ENCODE measurements around the gene VCP. TPM values are rescaled to one million over a fixed set of nuclear protein-coding genes. Genes with fewer than 3 reads are reported as not detected.

VCP gene
- total RNA-seq, 1 experiment from 2014 or later, result 170 TPM

DNA sequence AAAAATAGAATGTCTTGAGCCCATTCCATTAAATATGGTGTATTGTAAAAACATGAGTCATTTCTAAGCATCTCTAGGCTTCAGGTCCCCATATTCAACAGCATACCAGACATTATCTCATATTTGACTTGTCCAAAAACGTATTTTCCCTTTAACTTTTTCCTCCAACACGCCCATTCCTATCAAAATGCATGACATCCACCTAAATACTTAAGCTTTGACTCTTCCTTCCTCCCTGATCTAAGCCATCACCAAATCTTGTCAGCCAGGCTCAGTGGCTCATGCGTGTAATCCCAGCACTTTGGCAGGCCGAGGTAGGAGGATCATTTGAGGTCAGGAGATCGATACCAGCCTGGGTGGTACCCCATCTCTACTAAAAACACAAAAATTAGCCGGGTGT is 23.9 kb downstream of the VCP start:
- Histone ChIP-seq H3K4me3 (replicated peaks in 1 of 2; ENCODE audit: low read depth in 1 of 2, low read length in 2 of 2) (no peak overlapping the region), H3K9me3 (ENCODE audit: control insufficient read depth in 1 of 2, insufficient read depth in 1 of 2, low read depth in 1 of 2, low read length in 2 of 2) (no peaks in the 10 kb centered on the region), H3K9ac (ENCODE audit: low read length) (no peak overlapping the region), H3K79me2 (ENCODE audit: insufficient read depth, low read length) (no peaks in the 10 kb centered on the region), H3K27me3 (ENCODE audit: insufficient read depth, low read length) (no peaks in the 10 kb centered on the region), H4K20me1 (ENCODE audit: insufficient read depth) (no peaks in the 10 kb centered on the region), H3K4me2 (ENCODE audit: low read length) (no peak overlapping the region), H2AFZ (ENCODE audit: low read depth, low read length, poor library complexity, severe bottlenecking) (no peak overlapping the region), H3K9me2 (ENCODE audit: insufficient read depth) (no peaks in the 10 kb centered on the region), H3K36me3 (ENCODE audit: control insufficient read depth in 1 of 2, insufficient read depth in 2 of 2, low read length in 2 of 2) (no peaks in the 10 kb centered on the region; a peak in 1 of 4 replicates), H3K4me1 (ENCODE audit: control insufficient read depth in 1 of 2, insufficient read depth in 2 of 2, low read length in 2 of 2) (no peaks in the 10 kb centered on the region), H3K27ac (ENCODE audit: low read depth, low read length) (no peak overlapping the region)
- ChIA-PET CTCF (no interaction called here), POLR2A (no interaction called here), RAD21 (ENCODE audit: low non-redundant PET in 1 of 2, low total read pairs in 2 of 2, uncharacterized antibody in 2 of 2, unreplicated experiment in 2 of 2) (no interaction called here)
- ATAC-seq (no peak), DNase-seq (ENCODE audit: low read depth, low spot score) (no peak)
- intact Hi-C loops (cut with micrococcal nuclease), result no loop called here
- BruUV-seq (replicated peaks), result no TSS peak
- TF ChIP-seq ELF1 (IDR thresholded peaks at IDR 0.05; ENCODE audit: borderline replicate concordance, low read depth) (no peak), REST (IDR thresholded peaks at IDR 0.05; ENCODE audit: low read depth) (no peak), POLR2A (IDR thresholded peaks at IDR 0.05; ENCODE audit: borderline replicate concordance, extremely low read depth, insufficient read depth, insufficient read length) (no peak), SP1 (IDR thresholded peaks at IDR 0.05; ENCODE audit: low read depth) (no peak), YY1 (IDR thresholded peaks at IDR 0.05; ENCODE audit: extremely low read depth, insufficient replicate concordance, low read depth, low read length) (no peak), MAX (IDR thresholded peaks at IDR 0.05) (no peak), ZFX (IDR thresholded peaks at IDR 0.05) (no peak), POLR2AphosphoS5 (IDR thresholded peaks at IDR 0.05; ENCODE audit: low read depth, low read length) (no peak), SIN3A (IDR thresholded peaks at IDR 0.05; ENCODE audit: low read depth) (no peak), EZH2 (IDR thresholded peaks at IDR 0.05) (no peak), TCF7L2 (IDR thresholded peaks at IDR 0.05; ENCODE audit: borderline replicate concordance, extremely low read depth, insufficient read depth, insufficient read length) (no peak), CBX3 (IDR thresholded peaks at IDR 0.05; ENCODE audit: low read depth) (no peak), RAD21 (IDR thresholded peaks at IDR 0.05; ENCODE audit: low read depth) (no peak), FOSL1 (IDR thresholded peaks at IDR 0.05; ENCODE audit: low read depth) (no peak), CEBPB (IDR thresholded peaks at IDR 0.05; ENCODE audit: low read depth) (no peak), JUND (IDR thresholded peaks at IDR 0.05) (no peak), SRF (IDR thresholded peaks at IDR 0.05; ENCODE audit: low read depth) (no peak)
- TF ChIP-seq, protein P1, sequence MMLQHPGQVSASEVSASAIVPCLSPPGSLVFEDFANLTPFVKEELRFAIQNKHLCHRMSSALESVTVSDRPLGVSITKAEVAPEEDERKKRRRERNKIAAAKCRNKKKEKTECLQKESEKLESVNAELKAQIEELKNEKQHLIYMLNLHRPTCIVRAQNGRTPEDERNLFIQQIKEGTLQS (IDR thresholded peaks at IDR 0.05), result no peak
